Mesodermal cell (in vitro differentiated cells): ENCODE measurements around the gene SRSF1.

ENCODE experiments used
- H3K27ac ChIP-seq: 2 replicates; pipeline ENCODE4 v1.7.0; 2013; ENCODE audit warnings: mild to moderate bottlenecking, low read depth, low read length, moderate library complexity; ENCODE audit not compliant: severe bottlenecking
- H3K36me3 ChIP-seq: 2 replicates; pipeline ENCODE4 v1.7.1; 2013; ENCODE audit warnings: mild to moderate bottlenecking, low read length, moderate library complexity; ENCODE audit not compliant: control insufficient read depth, insufficient read depth
- H3K4me1 ChIP-seq: one replicate; pipeline ENCODE4 v1.7.1; 2013; ENCODE audit warnings: mild to moderate bottlenecking, low read length; ENCODE audit not compliant: insufficient read depth, control insufficient read depth, poor library complexity, severe bottlenecking
- H3K4me3 ChIP-seq: 2 replicates; pipeline ENCODE4 v1.7.0; 2013; ENCODE audit warnings: low read length, control low read depth, mild to moderate bottlenecking; ENCODE audit not compliant: insufficient read depth, poor library complexity, severe bottlenecking; ENCODE audit errors: extremely low read depth
- H3K9me3 ChIP-seq: 2 replicates; pipeline ENCODE4 v1.7.1; 2013; ENCODE audit warnings: mild to moderate bottlenecking, low read length, moderate library complexity; ENCODE audit not compliant: control insufficient read depth
- WGBS, 2 experiments: methylation state at CpG; one replicate each; pipeline ENCODE4 v1.1.5; 2013; ENCODE audit warnings: missing lambda C conversion rate in 2 of 2; ENCODE audit not compliant: insufficient coverage in 2 of 2; 5-methylcytosine and 5-hydroxymethylcytosine counted together

The SRSF1 gene

DNA sequence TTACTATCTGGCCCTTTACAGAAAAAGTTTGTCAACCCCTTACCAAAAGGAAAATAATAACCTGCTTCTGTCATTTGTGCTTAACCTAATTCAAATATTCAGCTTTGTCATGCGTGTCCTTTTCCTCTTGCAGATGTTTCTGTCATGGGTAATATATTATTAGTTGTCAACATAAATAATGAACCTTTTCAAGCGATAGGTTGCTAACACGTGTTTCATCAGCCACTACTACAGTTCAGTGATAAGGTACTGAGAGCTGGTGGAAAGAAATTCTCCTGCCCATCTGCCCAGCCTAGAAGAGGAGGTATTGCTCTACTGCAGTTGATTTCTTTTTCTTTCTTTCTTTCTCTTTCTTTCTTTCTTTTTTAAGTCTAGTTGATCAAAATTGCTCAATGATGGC, 12.0 kb upstream of the SRSF1 start:
- no peaks in the 10 kb centered on the region for H3K4me1 ChIP-seq
- WGBS, 2 experiments = no CpG with 5 or more reads among the region's 3 CpGs
- no peak overlapping the region for H3K4me3 ChIP-seq
- H3K36me3 ChIP-seq = no peaks in the 10 kb centered on the region
- H3K9me3 ChIP-seq = no peaks in the 10 kb centered on the region
- H3K27ac ChIP-seq = no peak overlapping the region

GRCh38 chr17:58010067-58010799, 3.2 kb upstream of the SRSF1 start:
- H3K4me3 ChIP-seq = no peak overlapping the region
- H3K4me1 ChIP-seq = peaks cover 6% of the 10 kb centered on the region
- H3K27ac ChIP-seq = no peak overlapping the region
- WGBS, 2 experiments = 93 to 100% methylated on average over 8 to 10 of the region's 10 CpGs
- H3K9me3 ChIP-seq = no peaks in the 10 kb centered on the region
- peaks cover 14% of the 10 kb centered on the region for H3K36me3 ChIP-seq

DNA sequence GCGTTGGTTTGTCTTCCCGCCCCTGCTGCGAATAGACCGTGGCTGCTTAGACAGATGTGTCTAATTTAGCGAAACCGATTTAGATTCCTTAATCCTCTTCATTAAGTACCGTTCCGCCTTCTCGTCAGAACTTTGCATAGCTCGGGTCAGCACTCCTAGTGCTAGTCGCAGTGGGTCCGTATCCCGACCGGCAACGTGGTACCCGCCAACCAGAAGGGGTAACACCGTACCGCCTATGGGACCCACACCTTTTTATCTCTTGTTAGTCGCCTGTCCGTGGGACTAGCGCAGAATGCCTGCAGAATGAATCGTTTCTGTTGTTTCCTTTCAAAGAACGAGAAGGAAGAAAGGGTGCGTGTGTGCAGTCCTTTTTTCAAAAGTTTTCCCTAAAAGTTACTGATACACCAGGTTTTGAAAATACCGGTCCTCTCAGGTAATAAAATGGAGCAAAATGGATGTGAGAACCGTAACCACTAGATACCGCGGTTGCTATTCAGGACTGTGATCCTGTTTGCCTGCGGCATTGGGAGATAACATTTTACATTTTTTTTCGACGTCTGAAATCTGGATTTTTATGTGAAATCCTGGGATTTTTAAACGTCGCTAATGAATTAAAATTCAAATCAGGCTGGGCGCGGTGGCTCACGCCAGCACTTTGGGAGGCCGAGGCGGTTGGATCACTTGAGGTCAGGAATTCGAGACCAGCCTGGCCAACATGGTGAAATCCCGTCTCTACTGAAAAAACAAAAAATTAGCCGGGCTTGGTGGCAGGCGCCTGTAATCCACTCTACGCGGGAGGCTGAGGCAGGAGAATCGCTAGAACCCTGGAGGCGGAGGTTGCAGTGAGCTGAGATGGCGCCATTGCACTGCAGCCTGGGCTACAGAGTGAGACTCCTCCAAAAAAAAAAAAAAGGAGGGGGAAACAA, 998 bp upstream of the SRSF1 start:
- Histone ChIP-seq H3K4me3 (peak overlapping the region; percentile 87), H3K9me3 (no peaks in the 10 kb centered on the region), H3K27ac (peak overlapping the region; percentile 97), H3K36me3 (peaks cover 34% of the 10 kb centered on the region), H3K4me1 (peaks cover 24% of the 10 kb centered on the region)
- WGBS, 2 experiments = 46% methylated on average over 43 to 45 of the region's 47 CpGs

DNA sequence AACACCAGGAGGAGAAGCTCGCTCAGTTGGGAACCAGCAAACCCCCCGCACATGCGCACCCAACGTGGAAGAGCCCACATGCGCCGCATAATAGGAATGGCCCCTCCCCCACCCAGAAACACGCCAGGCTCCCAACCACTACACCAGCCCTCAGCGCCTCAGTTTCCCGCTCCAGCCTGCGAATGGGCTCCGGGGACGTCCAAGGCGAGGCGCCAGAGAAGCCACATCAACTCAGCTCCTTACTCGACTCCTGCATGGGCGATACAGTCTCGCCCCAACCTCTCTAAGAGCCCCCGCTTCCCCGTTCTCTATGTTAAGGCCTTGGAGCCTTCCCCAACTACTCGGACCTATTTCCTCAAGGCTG, 504 bp downstream of the SRSF1 start:
- Histone ChIP-seq H3K27ac (peak overlapping the region; percentile 97), H3K36me3 (peaks cover 45% of the 10 kb centered on the region), H3K4me3 (peak overlapping the region; percentile 87), H3K9me3 (no peaks in the 10 kb centered on the region), H3K4me1 (peaks cover 33% of the 10 kb centered on the region)
- 0% methylated on average over 11 to 14 of the region's 20 CpGs for WGBS, 2 experiments

GRCh38 chr17:58005728-58006559, 1.1 kb downstream of the SRSF1 start:
- WGBS, 2 experiments = 2% methylated on average over 22 to 30 of the region's 36 CpGs
- Histone ChIP-seq H3K4me3 (peak overlapping the region; percentile 87), H3K36me3 (peaks cover 49% of the 10 kb centered on the region), H3K9me3 (no peaks in the 10 kb centered on the region), H3K27ac (peak overlapping the region; percentile 97), H3K4me1 (peaks cover 33% of the 10 kb centered on the region)

- WGBS, 2 experiments = 30 to 47% methylated on average over 11 of the region's 12 CpGs
- Histone ChIP-seq H3K4me1 (peaks cover 33% of the 10 kb centered on the region), H3K36me3 (peaks cover 54% of the 10 kb centered on the region), H3K4me3 (peak overlapping the region; percentile 87), H3K9me3 (no peaks in the 10 kb centered on the region), H3K27ac (peak overlapping the region; percentile 16)
These were observed 1.9 kb downstream of the SRSF1 start for GRCh38 chr17:58005031-58005727.

- H3K9me3 ChIP-seq = no peaks in the 10 kb centered on the region
- H3K36me3 ChIP-seq = peaks cover 64% of the 10 kb centered on the region
- no peak overlapping the region for H3K27ac ChIP-seq
- H3K4me1 ChIP-seq = peaks cover 33% of the 10 kb centered on the region
- no peak overlapping the region for H3K4me3 ChIP-seq
- no CpG with 5 or more reads among the region's 3 CpGs for WGBS, 2 experiments
These were observed 3.0 kb downstream of the SRSF1 start for GRCh38 chr17:58004060-58004459.

GRCh38 chr17:58002973-58003372, 4.1 kb downstream of the SRSF1 start:
- no peak overlapping the region for H3K4me3 ChIP-seq
- peaks cover 28% of the 10 kb centered on the region for H3K4me1 ChIP-seq
- WGBS, 2 experiments = 83% methylated on average over 1 of the region's 2 CpGs; no CpG with 5 or more reads in 1 of the 2 experiments
- H3K36me3 ChIP-seq = peaks cover 71% of the 10 kb centered on the region
- H3K27ac ChIP-seq = no peak overlapping the region
- H3K9me3 ChIP-seq = no peaks in the 10 kb centered on the region

DNA sequence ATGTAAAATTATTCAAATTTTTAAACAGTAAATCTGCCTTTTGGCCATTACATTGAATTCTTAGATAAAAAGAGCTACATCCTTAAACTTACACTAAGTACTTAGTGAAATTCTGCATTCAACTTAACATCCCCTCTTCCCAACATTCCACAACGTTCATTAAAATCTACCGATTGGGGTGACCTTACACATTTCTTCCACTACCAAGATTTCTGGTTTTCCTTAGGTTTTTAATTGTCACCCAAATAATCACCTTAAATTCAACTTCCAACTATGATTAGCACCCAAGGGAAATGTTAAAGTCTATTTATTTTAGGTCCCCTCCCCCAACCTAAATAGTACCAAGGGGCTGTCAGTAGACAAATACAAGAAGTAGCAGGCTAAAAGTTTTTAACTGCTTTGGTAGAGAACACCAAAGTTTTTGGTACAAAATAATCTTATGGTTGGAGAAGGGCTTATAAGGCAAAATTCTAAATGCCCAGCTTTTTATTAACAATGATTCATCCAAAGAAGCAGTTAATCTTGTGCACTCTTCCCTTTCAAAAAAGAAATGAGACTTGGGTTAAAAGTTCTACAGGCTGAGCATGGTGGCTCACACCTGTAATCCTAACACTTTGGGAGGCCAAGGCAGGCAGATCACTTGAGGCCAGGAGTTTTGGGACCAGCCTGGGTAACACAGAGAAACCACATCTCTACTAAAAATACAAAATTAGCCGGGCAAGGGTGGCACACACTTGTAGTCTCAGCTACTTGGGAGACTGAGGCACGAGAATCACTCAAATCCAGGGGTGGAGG, 4.7 kb downstream of the SRSF1 start:
- Histone ChIP-seq H3K9me3 (no peaks in the 10 kb centered on the region), H3K4me3 (no peak overlapping the region), H3K27ac (no peak overlapping the region), H3K4me1 (peaks cover 28% of the 10 kb centered on the region), H3K36me3 (peaks cover 77% of the 10 kb centered on the region)
- 84 to 91% methylated on average over 3 to 4 of the region's 4 CpGs for WGBS, 2 experiments
